DMS53 treated with DMSO at 0.1 percent for 48 hours (cell line): ENCODE results near the gene MRPS16.

Experiments
- DNase-seq: peaks from one replicate; lab custom pipeline; 2025; ENCODE audit not compliant: unreplicated experiment; lab: John Stamatoyannopoulos, UW

The MRPS16 gene

DNA sequence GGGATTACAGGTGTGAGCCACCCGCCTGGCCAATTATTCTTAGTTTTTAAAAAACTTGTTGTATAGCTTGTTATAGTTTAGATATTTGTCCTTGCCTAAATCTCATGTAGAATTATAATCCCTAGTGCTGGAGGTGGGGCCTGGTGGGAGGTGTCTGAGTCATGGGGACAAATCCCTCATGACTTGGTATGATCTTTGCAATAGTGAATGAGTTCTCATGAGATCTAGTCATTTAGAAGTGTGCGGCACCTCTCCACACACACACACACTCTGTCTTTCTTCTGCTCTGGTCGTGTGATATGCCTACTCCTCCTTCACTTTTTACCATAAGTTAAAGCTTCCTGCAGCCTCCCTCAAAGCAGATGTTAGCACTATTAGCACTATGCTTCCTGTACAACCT, 47.4 kb downstream of the MRPS16 start:
- DNase-seq = no peak
